NCI-H82 treated with DMSO at 0.1 percent for 48 hours (cell line): ENCODE measurements around the gene SNF8.
A peak's percentile ranks its signal among the peaks of the same experiment; 100 is the strongest.
"Not testable (repeated sequence)": the region's sequence is repeated elsewhere in the genome, so short reads cannot be mapped to it uniquely, and the experiment has no call there.

Experiments
- DNase-seq: peaks from one replicate; lab custom pipeline; 2025; ENCODE audit not compliant: unreplicated experiment; lab: John Stamatoyannopoulos, UW

Gene SNF8

DNA sequence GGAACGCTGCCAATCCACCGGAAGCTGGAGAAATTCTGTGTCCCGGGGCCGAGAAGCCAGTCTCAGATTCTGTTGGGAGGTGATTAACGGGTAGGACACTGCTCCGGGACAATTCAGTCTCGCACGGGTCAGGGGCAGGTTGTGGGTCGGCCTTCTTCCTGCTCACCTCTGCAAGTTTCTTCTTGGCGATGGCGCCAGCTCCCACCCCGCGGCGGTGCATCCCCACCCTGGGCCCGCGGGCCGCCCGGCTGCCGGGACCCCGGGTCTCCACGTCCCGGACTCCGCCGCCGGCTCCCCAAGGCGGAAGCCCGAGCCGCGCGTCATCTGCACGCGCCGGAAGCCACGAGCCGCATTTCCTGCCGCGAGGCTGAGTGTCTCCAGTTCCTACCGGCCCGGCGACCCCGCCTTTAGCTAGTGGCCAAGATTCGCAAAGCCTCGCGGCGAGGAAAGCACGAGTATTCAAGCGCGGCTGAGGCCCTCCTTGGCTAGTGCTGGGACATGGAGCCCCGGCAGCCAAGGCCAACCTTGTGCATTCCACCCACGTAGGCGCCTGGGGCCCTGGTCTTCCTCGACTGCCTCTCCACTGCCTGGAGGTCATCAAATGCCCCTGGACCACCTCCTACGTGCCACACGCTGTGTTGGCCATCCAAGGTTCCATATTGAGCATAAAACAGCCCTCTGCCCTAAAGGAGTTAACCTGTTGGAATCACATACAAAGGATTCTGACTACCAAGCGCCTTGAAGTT is at the start of gene SNF8:
TSS of gene SNF8 (minus strand) at position 328 of the 746 bp plus-strand sequence. CDS start at position 220, 108 bp downstream.
- peak; percentile 73 for DNase-seq

DNA sequence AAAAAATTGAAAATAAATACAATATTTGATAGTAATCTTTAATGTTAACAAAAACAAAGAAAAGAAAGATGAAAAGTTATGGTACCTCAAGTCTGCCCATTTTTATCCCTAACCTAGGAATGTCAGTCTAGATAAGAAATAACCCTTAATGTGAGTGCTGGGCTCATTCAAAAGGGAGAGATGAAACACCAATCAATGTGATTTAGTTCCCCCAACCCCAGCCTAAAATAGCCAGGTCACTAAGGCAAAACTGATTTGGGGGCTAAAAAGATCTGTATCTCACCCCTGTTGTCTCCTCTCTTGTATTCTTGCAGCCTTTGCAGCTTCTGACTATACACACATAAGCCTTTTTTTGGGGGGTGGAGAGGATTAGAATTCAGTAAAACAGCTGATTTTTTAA is 49.3 kb upstream of the SNF8 start:
- DNase-seq: peak; percentile 71

GRCh38 chr17:48993305-48993704 is 48.7 kb upstream of the SNF8 start:
- DNase-seq: peak; percentile 22

DNA sequence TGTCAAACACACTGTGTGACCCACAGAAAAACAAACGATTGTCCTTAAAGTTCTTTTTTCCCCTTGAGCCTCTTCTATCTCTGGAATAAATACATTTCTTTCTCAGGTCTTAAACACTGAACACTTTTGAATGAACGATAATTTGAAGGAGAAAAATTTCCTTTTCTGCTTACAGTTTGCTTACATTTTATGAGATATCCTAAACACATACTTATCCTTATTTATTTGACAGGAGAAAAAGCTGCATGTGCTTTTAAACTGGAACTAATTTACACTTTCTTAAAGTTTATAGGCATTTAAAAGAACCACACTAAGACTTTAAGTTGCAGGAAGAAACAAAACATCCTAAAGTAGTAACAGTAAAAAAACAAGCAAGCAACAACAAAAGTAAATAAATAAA is 47.8 kb upstream of the SNF8 start:
- no peak for DNase-seq

DNA sequence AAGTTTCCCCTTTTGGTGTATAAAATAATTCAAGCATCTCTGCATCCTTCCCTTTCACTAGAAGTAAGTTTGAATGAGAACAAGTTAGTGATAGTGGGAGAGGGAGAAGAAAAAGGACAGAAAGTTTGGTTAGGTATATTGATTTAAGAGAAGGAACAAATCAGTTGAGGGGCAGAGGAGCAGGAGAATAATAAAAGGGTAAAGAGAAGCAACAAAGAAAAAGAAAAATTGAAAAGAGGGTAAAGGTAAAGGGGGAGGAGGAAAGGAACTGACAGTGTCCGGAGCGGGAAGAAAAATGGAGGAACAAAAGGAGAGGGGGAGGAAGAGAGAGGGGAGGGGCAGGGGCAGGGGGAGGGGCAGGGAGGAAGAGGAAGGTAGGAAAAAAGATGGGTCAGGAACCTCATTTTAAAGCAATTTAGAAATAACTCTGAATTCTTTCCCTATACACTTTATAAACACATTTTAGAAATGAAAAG is 46.3 kb upstream of the SNF8 start:
- DNase-seq: peak; percentile 59

DNA sequence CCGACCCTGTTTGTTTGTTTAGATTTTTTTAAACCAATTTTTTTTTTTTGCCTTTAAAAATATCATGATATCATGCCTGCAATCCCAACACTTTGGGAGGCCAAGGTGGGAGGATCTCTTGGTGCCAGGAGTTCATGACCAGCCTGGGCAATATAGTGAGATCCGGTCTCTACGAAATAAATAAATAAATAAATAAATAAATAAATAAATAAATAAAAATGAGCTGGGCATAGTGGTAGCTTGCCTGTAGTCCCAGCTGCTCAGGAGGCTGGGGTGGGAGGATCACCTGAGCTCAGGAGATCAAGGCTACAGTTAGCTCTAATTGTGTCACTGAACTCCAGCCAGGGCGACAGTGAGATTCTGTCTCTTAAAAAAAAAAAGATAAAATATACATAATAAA is 44.5 kb upstream of the SNF8 start:
- DNase-seq: no peak

DNA sequence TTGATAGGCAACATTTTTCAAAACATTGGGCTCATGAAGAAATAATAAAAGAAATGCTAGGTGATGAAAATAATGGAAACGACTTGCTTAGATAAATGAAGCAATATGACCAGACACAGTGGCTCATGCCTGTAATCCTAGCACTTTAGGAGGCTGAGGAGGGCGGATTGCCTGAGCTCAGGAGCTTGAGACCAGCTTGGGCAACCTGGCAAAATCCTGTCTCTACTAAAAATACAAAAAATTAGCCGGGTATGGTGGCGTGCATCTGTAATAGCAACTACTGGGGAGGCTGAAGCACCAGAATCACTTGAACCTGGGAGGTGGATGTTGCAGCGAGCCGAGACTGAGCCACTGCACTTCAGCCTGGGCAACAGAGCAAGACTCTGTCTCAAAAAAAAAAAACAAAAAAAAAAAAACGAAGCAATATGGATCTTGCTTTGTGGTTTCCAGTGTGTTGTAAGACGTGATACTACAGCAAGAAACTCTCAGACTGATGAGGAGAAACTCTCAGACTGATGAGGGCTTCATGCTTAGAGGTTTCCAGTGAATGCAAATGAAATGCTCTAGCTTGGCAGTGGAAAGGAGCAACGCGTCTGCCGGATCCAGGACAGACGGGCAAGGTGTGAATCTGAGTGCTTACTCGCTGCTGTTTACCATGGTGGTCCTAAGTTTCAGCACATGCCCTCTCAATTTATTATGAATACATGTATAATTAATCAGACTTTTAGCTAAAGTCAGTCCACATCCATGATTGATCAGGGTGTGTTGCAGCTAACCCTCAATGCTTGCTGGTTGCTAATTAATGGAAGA is 41.0 kb upstream of the SNF8 start:
- DNase-seq: no peak

- DNase-seq: no peak
These were observed 37.4 kb upstream of the SNF8 start for GRCh38 chr17:48981927-48982539.

DNA sequence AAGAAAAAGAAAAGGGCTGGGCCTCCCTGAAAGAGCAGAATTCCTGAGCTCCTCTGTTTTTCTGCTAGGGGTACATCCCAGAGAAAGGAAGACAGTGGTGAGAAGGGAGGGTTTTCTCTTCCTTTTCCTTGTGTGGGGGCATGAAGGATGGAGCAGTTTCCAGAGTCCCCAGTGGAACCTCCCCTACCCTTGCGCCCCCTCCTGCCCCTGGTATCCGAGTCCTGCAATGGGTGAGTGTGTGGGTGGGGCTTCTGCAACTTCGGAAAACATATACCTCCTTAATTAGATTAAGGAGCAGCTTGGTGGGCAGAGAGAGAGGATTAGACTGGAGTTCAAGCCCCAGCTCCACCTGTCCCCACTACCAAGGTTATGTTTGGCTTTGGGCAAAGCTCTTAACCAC is 29.2 kb upstream of the SNF8 start:
- peak; percentile 99 for DNase-seq

DNA sequence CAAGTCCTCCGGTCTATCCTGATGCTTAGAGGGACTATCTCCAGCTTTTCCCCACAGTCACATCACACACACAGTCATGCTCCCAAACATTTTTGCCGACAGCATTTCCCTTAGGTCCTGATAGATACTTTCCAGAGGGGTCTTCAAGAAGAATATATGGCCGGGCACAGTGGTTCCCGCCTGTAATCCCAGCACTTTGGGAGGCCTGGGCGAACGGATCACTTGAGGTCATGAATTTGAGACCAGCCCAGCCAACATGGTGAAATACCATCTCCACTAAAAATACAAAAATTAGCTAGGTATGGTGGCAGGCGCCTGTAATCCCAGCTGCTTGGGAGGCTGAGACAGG is 28.1 kb upstream of the SNF8 start:
- DNase-seq: no peak

DNA sequence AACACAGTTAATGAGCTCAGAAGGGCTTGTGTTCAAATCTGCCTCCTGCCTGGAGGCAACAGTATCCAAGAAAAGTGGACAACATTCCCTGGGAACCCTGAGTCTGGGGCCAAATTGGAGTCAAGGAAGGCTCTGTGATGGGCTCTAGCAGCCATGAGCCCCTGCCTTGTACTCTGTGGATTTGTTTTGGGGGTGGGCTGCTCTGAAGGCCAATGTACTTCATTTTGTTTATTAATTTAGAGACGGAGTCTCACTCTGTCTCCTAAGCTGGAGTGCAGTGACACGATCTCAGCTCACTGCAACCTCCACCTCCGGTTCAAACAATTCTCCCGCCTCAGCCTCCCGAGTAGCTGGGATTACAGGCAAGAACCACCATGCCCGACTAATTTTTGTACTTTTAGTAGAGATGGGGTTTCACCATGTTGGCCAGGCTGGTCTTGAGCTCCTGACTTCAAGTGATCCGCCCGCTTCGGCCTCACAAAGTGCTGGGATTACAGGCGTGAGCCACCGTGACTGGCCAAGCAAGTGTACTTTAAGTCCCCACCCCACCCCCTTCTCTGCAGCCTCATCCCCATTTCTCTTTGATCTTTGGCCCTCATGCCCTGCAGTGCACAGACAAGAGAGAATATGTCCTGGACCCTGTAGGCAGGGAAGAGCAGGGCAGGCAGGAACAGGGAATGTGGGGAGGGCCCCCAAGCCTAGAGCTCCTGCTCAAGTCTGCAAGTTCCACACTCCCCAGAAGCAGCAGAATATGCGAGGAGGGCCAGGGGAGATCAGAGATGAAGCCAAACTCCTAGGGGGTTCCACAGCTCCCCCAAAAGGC is 26.4 kb upstream of the SNF8 start:
- DNase-seq: peak; percentile 66

- peak; percentile 99 for DNase-seq
These were observed 25.6 kb upstream of the SNF8 start for GRCh38 chr17:48970224-48970623.

- DNase-seq: no peak
These were observed 17.0 kb upstream of the SNF8 start for GRCh38 chr17:48961516-48962233.

DNA sequence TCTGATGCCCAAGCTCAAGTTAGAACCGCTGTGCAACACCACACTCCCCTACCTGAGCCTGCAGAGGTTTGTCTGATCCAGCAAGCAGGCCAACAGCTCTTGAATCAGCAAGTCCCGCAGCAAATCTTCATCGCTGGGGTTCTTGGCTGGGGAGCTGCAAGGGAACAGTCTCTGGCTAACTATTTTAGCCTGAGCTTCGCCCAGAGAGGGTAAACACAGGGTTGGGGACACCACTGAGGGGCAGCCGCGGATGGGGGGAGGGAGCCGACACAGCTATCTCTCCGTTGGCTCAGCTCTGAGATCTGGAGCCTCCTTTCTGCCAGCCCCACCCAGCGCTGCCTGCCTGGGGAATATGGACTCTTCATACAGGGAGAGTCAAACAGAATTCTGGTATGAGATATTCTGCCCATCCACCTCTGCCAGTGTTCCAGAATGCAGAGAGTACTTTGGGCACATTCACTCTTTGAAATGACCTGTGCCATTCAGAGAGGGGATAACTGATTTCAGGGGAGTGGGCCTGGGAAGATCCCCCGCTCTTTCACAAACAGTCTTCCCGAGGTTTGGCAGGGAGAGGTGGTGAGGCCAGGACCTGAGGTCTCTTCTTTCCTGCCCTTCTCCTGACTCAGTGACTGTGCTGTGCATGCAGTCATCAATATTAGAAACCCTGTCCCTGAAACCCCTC is 16.3 kb upstream of the SNF8 start:
- DNase-seq: peak; percentile 57

GRCh38 chr17:48954300-48954755 is 9.7 kb upstream of the SNF8 start:
- peak; percentile 91 for DNase-seq

DNA sequence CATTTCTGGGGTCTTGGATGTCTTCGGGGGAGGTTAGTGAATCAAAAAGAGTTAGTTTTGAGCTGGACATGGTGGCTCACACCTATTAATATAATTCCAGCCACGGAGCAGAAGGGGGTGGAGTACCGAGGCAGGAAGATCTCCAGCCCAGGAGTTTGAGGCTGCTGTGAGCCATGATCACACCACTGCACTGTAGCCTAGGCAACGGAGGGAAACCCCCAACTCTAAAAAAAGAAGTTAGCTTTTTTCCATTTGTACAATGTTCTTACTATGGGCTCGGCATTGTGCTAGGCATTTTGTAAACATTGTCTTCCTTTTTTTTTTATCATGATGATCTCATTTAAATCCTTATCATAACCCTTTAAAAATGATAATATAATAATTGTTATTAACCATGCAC is 8.3 kb upstream of the SNF8 start:
- no peak for DNase-seq

DNA sequence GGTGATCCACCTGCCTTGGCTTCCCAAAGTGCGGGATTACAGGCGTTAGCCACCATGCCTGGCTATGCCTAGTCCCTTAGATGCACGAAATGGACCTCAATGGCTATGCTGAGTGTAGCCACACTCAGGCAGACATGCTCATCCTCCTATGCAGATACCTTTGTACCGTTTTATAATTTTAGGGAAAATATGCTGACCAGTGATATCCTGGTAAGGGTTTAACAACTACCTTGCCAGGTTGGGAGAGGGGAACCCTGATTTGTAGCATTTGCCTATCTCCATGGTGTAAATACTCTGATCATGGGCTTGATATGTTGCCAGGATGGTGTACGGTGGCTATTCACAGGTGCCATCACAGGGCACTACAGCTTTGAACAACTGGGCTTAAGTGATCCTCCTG is 6.9 kb upstream of the SNF8 start:
- no peak for DNase-seq

- DNase-seq: not testable (repeated sequence)
These were observed 614 bp upstream of the SNF8 start for GRCh38 chr17:48945261-48945651.

DNA sequence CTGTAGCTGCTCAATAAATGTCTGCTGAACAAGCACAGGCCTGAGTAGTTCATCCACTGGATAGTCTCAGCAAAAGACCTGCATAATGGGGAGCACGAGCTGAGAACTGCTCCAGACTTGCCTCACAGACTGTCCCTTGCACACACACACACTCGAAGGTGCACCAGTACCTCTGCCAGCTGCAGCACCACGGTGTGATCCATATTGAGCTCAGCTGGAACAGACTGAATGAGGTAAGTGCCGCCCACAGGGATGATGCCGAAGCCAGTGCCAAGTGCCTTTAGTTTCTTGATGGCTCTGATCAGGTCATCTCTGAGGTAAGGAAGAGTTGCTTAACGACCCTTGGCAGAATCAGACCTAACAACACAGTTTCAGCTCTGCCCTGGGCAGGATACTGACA is 11.6 kb downstream of the SNF8 start:
- DNase-seq: no peak

DNA sequence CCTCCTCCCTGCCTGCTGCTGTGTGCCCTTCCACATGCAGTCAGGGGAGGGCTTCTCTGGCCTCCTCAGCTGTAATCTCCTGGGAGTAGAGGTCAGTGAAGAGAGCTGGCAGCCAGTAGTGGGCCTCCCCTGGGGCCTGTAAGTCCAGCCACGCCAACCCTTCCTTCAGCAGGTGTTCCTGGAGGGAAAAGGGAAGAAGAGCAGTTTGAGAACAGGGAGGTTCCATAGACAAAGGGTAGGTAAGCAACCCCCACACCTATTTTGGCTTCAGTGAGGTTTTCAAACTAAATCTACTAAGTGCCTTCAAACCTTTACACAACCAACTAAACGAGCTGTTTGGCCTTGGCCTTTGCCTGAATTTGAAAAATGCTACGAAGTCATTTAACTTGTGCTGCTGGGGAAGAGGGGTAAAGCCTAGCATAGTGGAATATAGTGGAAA is 14.2 kb downstream of the SNF8 start:
- no peak for DNase-seq
